Stimulated activated CD4-positive, alpha-beta T cell treated with anti-CD3 and anti-CD28 coated beads, Interleukin-4, amount 100 ng/mL, for 1 hour (primary cell): ENCODE data around the gene HS1BP3.

Experiments
- DNase-seq: peaks from one replicate; pipeline ENCODE4 v3.0.0-alpha.2; 2020

The HS1BP3 gene

DNA sequence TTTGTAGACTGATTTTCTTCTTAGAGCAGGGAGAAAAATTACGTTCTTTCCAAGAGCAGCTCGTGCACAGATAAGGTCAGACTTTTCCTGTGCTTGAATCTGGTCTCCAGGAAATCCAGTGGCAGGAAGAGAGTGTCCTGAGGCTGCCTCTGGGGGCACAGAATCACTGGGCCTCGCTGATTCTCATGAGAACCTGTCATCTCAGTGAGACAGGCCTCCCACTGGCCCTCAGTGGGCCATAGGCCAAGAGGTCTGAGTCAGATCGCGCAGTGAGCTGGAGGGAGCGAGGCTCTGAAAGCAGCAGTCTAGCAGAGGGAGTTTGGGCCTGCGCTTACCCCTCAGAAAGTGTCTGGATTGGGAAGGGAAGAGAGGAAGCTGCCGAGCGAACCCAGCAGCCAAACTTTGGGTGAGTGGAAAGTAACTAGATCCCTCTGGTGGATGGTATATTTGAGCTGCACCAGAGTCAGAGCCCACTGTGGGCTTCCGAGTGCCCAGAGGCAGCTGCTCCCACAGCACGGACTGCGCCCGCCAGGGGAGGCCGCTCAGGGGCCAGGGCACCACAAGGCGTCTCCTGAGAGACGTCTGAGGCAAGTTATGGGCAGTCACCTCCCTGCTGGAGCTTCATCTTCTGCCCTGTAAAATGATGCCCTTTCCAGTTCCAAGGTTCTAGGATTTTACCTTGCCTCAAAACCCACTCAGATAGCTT lies 24.2 kb upstream of the HS1BP3 start:
- no peak for DNase-seq

- DNase-seq, result no peak
Measured at GRCh38 chr2:20674309-20674965, 23.5 kb upstream of the HS1BP3 start.

DNA sequence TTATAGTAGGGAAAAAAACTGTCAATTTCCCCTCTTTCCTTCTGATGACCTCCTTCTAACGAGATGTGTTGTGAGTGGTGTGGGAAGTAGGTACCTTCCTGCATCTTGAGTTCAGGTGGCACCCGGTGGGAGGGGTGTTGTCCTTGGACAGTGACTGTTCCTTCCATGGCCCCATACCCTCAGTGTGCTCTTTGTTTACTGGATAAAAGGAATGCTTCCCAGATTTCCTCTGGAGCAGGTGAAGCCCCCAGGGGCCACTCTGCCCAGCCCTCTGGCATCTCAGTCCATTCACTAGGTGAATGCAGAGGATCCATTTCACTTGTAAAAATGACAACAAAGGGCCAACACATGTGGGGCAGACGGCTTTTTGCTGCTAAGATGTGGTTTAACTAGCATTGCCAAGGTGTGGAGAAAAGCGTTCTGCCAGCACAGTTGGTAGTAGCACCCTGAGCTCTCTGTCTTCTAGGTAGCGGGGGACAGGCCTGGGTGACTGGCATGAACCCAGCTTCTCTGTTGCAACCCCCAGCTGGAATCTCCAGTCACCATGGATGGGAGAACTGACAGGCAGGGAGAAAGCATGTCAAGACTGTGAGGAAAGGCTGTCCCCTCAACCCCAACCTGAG lies 22.9 kb upstream of the HS1BP3 start:
- no peak for DNase-seq

DNA sequence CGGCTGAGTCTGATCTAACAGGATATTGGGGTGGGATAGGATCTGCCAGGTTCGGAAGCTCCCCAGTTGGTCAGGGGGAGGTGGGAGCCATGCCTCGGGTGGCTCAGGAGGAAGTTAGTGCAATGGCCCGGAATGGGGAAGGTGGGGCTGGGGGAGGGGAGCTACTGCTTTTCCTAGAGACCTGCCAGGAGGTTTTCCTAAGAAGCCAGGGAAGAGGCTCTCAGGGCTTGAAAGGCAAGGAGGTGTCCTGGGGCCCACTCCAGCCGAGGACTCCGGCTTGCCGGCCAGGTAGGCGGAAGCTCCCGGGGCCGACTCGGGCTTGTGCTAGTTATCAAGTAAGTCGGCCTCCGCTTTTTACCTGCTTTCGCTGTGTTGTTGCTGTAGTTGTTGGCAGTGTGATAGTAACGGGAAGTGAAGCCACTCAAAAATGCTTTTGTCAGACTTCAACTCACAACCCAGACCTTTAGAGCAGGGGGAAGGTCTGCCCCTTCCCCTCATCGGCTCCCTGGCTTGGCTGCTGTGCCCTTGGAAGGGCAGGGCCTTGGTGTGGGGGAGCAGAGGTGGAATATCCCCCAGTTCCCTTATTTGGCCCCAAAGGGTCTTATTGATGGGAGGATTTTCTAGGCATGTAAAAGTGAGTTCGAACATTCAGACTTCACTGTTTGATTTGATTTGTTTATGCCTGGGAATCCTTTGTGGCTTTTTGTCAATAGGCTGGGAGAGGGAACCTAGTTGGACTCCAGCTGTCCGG lies 21.5 kb upstream of the HS1BP3 start:
- DNase-seq, result no peak

GRCh38 chr2:20671736-20672080 lies 20.8 kb upstream of the HS1BP3 start:
- DNase-seq, result no peak

- no peak for DNase-seq
Measured at GRCh38 chr2:20671036-20671735, 20.3 kb upstream of the HS1BP3 start.

DNA sequence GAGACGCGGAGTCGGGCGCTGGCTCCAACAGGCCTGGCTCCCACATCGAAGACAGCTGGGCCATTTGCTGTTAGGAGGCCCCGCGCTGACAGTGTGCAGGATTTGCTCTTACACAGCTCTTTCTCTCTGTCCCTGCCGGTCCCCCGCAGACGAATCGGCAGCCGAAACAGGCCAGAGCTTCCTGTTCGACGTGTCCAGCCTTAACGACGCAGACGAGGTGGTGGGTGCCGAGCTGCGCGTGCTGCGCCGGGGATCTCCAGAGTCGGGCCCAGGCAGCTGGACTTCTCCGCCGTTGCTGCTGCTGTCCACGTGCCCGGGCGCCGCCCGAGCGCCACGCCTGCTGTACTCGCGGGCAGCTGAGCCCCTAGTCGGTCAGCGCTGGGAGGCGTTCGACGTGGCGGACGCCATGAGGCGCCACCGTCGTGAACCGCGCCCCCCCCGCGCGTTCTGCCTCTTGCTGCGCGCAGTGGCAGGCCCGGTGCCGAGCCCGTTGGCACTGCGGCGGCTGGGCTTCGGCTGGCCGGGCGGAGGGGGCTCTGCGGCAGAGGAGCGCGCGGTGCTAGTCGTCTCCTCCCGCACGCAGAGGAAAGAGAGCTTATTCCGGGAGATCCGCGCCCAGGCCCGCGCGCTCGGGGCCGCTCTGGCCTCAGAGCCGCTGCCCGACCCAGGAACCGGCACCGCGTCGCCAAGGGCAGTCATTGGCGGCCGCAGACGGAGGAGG lies 19.6 kb upstream of the HS1BP3 start:
- DNase-seq, result no peak

DNA sequence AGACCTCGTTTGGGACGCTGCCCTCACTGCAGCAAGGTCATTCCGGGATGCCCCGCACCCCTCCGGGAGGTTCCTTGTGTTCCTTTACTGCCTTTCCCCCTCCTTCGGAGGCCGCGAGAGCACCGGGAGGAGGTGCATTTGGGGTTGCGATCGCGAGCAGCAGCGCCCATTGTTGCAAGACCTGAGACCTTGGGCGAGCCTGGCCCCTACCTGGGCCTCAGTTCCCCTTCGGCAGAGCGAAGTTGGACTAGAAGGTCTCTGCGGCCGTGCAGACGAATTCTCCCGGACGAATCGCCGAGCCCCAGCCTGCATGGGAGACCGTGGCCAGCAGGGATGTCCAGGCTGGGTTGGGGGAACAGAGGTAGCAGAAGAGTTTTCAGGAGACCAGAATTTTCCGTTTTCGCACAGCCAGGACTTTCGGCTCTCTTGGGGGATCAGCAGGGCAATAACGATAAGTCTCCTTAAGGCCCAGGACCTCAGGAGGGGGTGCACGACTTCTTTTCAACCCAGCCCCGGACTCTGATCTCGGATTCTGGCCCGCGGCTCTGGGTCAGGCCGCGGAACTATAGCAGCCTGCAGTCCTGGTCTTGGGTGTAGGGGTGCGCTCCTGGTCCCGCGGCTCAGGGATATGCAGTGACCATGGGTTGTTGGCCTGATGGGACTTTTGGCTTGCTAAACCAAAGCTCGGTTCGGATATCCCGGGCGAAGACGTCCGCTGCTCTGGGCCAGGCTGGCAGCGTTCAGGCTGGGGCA lies 18.8 kb upstream of the HS1BP3 start:
- DNase-seq, result no peak

GRCh38 chr2:20668871-20669475 lies 18.1 kb upstream of the HS1BP3 start:
- DNase-seq, result no peak

DNA sequence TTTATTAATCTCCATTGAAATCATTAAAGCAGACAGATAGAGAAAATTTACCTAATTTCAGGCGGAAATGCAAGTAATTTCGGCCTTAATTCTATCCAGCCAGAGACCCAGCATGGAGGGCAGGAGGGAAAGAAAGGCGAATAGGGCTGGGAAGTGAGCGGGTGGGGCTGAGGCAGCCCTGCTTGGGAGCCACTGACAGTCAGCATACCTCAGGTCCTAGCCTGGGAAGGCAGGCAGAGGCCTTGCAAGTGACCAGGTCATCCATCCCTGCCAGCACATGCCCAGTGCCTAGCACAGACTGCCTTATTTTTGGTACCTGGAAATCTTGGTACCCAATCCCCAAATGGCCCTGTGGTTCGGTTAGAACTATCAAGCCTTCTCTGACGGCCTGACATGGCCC lies 17.6 kb upstream of the HS1BP3 start:
- no peak for DNase-seq

- DNase-seq, result no peak
Measured at GRCh38 chr2:20667531-20668401, 16.9 kb upstream of the HS1BP3 start.

DNA sequence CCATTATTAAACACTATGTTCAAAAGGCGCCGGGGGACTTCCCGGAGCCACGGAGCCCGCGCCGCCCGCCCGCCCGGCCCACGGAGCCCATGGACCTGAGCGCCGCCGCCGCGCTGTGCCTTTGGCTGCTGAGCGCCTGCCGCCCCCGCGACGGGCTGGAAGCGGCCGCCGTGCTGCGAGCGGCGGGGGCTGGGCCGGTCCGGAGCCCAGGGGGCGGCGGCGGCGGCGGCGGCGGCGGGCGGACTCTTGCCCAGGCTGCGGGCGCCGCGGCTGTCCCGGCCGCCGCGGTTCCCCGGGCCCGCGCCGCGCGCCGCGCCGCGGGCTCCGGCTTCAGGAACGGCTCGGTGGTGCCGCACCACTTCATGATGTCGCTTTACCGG lies 16.2 kb upstream of the HS1BP3 start:
- peak; percentile 15 for DNase-seq

- peak; percentile 23 for DNase-seq
Measured at GRCh38 chr2:20666304-20667150, 15.6 kb upstream of the HS1BP3 start, which contains the start of gene GDF7. Gene GDF7 (plus strand): TSS chr2:20667144. CDS start chr2:20667240, 96 bp downstream.

DNA sequence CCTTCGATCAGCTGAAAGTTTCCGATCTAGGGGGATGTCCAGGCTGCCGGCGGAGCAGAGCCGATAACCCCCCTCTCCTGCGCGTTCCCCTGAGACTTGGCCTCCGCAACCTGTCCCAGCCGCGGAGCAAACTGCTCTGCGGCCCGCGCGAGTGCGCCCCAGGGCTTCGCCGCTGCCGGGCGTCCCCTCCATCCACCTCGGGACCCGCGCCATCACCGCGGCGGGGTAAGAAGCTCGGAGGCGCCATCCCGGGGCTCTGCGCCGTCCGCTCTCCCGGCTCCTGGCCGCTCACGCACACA lies 15.1 kb upstream of the HS1BP3 start:
- no peak for DNase-seq

- DNase-seq, result no peak
Measured at GRCh38 chr2:20665243-20666004, 14.5 kb upstream of the HS1BP3 start.

DNA sequence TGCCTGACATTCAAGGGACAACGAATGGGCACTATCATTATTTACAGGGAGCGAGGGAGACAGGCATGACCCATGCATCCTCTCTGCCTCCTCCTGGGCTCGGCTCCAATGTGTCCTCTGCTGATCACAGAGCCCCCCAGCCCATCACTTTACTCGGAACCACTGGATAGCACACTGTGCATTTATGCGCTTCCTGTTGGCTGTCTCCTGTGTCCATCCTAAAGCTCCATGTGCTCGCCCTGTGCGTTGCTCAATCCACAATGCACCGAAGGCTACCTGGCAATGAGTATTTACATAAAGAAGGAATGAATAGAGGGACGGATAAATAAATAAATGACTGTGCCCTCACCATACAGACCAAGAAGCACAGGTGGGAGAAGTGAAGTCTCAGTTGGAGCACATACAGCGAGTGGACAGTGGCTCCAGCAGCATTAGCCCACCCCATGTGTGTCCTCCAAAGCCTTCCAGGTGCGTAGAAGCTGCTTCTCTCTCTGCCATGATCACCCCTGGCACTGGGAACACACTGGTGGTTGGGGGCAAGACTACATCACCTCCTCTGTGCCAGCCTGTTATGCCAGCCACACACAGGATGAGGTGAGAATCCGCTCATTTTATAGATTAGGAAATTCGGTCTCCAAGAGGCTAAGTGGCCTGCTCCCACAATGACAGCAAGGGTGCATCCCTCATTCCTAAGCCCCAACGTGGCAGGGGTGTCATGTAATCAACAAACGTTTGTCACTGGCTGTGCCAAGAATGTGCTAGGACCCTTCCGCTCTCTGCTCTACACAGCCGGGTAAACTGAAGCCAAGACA lies 13.7 kb upstream of the HS1BP3 start:
- no peak for DNase-seq

DNA sequence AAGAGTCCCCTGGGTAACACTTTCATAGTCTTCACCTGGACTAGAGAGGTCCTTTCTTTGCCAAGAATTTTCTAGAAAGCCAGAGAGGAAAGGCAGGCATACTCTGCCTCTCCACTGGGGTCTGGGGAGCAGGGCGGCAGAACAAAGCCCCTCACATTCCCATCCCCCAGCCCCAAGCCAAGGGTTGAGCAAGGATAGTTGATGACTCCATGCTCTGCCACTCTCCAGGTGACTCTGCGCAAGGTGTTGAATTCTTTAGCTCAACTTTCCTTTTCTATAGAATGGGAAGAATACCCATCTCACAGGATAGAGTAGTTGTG lies 13.1 kb upstream of the HS1BP3 start:
- no peak for DNase-seq
